ENCODE data around the gene CREM.
"Not testable (repeated sequence)": the region's sequence is repeated elsewhere in the genome, so short reads cannot be mapped to it uniquely, and the experiment has no call there.

The CREM gene

GRCh38 chr10:35126530-35127288 lies at the start of gene CREM:
Gene CREM (plus strand): TSS chr10:35126846. CDS start chr10:35137836, 10,990 bp downstream.
- H3K9me3 ChIP-seq (ENCODE audit: control insufficient read depth, insufficient read depth, low read length): no peaks in the 10 kb centered on the region
- no peaks in the 10 kb centered on the region for H3K4me1 ChIP-seq (ENCODE audit: control insufficient read depth, insufficient read depth, low read length)
- peak within 1 kb of the TSS; percentile 99 for H3K27ac ChIP-seq (ENCODE audit: low read depth, low read length)
- H3K4me3 ChIP-seq (ENCODE audit: low read depth, low read length): peak within 1 kb of the TSS; percentile 85
- H3K27me3 ChIP-seq (ENCODE audit: control insufficient read depth, insufficient read depth, low read length): no peaks in the 10 kb centered on the region
- H3K9ac ChIP-seq (ENCODE audit: low read depth, low read length): peak within 1 kb of the TSS; percentile 90
- no peaks in the 10 kb centered on the region for H3K36me3 ChIP-seq (ENCODE audit: control insufficient read depth, insufficient read depth, low read length)

GRCh38 chr10:35079265-35079664 lies 47.4 kb upstream of the CREM start:
- no peak overlapping the region for H3K9ac ChIP-seq (ENCODE audit: low read depth, low read length)
- no peaks in the 10 kb centered on the region for H3K36me3 ChIP-seq (ENCODE audit: control insufficient read depth, insufficient read depth, low read length)
- no peaks in the 10 kb centered on the region for H3K27me3 ChIP-seq (ENCODE audit: control insufficient read depth, insufficient read depth, low read length)
- H3K4me1 ChIP-seq (ENCODE audit: control insufficient read depth, insufficient read depth, low read length): no peaks in the 10 kb centered on the region
- H3K4me3 ChIP-seq (ENCODE audit: low read depth, low read length): no peak overlapping the region
- no peak overlapping the region for H3K27ac ChIP-seq (ENCODE audit: low read depth, low read length)
- no peaks in the 10 kb centered on the region for H3K9me3 ChIP-seq (ENCODE audit: control insufficient read depth, insufficient read depth, low read length)

- H3K27ac ChIP-seq (ENCODE audit: low read depth, low read length): no peak overlapping the region
- no peaks in the 10 kb centered on the region for H3K36me3 ChIP-seq (ENCODE audit: control insufficient read depth, insufficient read depth, low read length)
- no peaks in the 10 kb centered on the region for H3K4me1 ChIP-seq (ENCODE audit: control insufficient read depth, insufficient read depth, low read length)
- H3K9me3 ChIP-seq (ENCODE audit: control insufficient read depth, insufficient read depth, low read length): no peaks in the 10 kb centered on the region
- no peak overlapping the region for H3K4me3 ChIP-seq (ENCODE audit: low read depth, low read length)
- H3K27me3 ChIP-seq (ENCODE audit: control insufficient read depth, insufficient read depth, low read length): no peaks in the 10 kb centered on the region
- no peak overlapping the region for H3K9ac ChIP-seq (ENCODE audit: low read depth, low read length)
Measured at GRCh38 chr10:35079763-35080162, 46.9 kb upstream of the CREM start.

- not testable (repeated sequence) for H3K27ac ChIP-seq (ENCODE audit: low read depth, low read length); H3K27me3 ChIP-seq (ENCODE audit: control insufficient read depth, insufficient read depth, low read length); H3K36me3 ChIP-seq (ENCODE audit: control insufficient read depth, insufficient read depth, low read length); H3K9me3 ChIP-seq (ENCODE audit: control insufficient read depth, insufficient read depth, low read length); H3K4me3 ChIP-seq (ENCODE audit: low read depth, low read length); H3K9ac ChIP-seq (ENCODE audit: low read depth, low read length); H3K4me1 ChIP-seq (ENCODE audit: control insufficient read depth, insufficient read depth, low read length)
Measured at GRCh38 chr10:35080261-35080660, 46.4 kb upstream of the CREM start.

- no peaks in the 10 kb centered on the region for H3K27me3 ChIP-seq (ENCODE audit: control insufficient read depth, insufficient read depth, low read length)
- no peaks in the 10 kb centered on the region for H3K9me3 ChIP-seq (ENCODE audit: control insufficient read depth, insufficient read depth, low read length)
- H3K27ac ChIP-seq (ENCODE audit: low read depth, low read length): no peak overlapping the region
- H3K4me1 ChIP-seq (ENCODE audit: control insufficient read depth, insufficient read depth, low read length): no peaks in the 10 kb centered on the region
- H3K36me3 ChIP-seq (ENCODE audit: control insufficient read depth, insufficient read depth, low read length): no peaks in the 10 kb centered on the region
- H3K4me3 ChIP-seq (ENCODE audit: low read depth, low read length): no peak overlapping the region
- H3K9ac ChIP-seq (ENCODE audit: low read depth, low read length): no peak overlapping the region
Measured at GRCh38 chr10:35083242-35083641, 43.4 kb upstream of the CREM start.

GRCh38 chr10:35089611-35090161 lies 37.0 kb upstream of the CREM start:
- Histone ChIP-seq H3K4me3 (ENCODE audit: low read depth, low read length) (peak overlapping the region; percentile 96), H3K27ac (ENCODE audit: low read depth, low read length) (peak overlapping the region; percentile 95), H3K9ac (ENCODE audit: low read depth, low read length) (peak overlapping the region; percentile 54), H3K9me3 (ENCODE audit: control insufficient read depth, insufficient read depth, low read length) (no peaks in the 10 kb centered on the region), H3K27me3 (ENCODE audit: control insufficient read depth, insufficient read depth, low read length) (no peaks in the 10 kb centered on the region), H3K36me3 (ENCODE audit: control insufficient read depth, insufficient read depth, low read length) (no peaks in the 10 kb centered on the region), H3K4me1 (ENCODE audit: control insufficient read depth, insufficient read depth, low read length) (0 out of 2 replicates have a peak, but pooled peaks cover 9% of the 10 kb centered on the region)

- Histone ChIP-seq H3K27me3 (ENCODE audit: control insufficient read depth, insufficient read depth, low read length) (no peaks in the 10 kb centered on the region), H3K4me1 (ENCODE audit: control insufficient read depth, insufficient read depth, low read length) (0 out of 2 replicates have a peak, but pooled peaks cover 9% of the 10 kb centered on the region), H3K4me3 (ENCODE audit: low read depth, low read length) (peak within 1 kb of the TSS; percentile 96), H3K36me3 (ENCODE audit: control insufficient read depth, insufficient read depth, low read length) (no peaks in the 10 kb centered on the region), H3K27ac (ENCODE audit: low read depth, low read length) (peak within 1 kb of the TSS; percentile 95), H3K9me3 (ENCODE audit: control insufficient read depth, insufficient read depth, low read length) (no peaks in the 10 kb centered on the region), H3K9ac (ENCODE audit: low read depth, low read length) (peak within 1 kb of the TSS; percentile 70)
Measured at GRCh38 chr10:35090162-35090954, 36.3 kb upstream of the CREM start, which contains the start of gene CUL2. Gene CUL2 (minus strand): TSS chr10:35090341. CDS start chr10:35071317, 19,024 bp downstream.

- H3K9ac ChIP-seq (ENCODE audit: low read depth, low read length): no peak overlapping the region
- H3K27ac ChIP-seq (ENCODE audit: low read depth, low read length): no peak overlapping the region
- H3K9me3 ChIP-seq (ENCODE audit: control insufficient read depth, insufficient read depth, low read length): no peaks in the 10 kb centered on the region
- H3K4me1 ChIP-seq (ENCODE audit: control insufficient read depth, insufficient read depth, low read length): 0 out of 2 replicates have a peak, but pooled peaks cover 9% of the 10 kb centered on the region
- no peaks in the 10 kb centered on the region for H3K36me3 ChIP-seq (ENCODE audit: control insufficient read depth, insufficient read depth, low read length)
- no peaks in the 10 kb centered on the region for H3K27me3 ChIP-seq (ENCODE audit: control insufficient read depth, insufficient read depth, low read length)
- H3K4me3 ChIP-seq (ENCODE audit: low read depth, low read length): no peak overlapping the region
Measured at GRCh38 chr10:35091994-35092790, 34.5 kb upstream of the CREM start.

GRCh38 chr10:35092851-35093250 lies 33.8 kb upstream of the CREM start:
- Histone ChIP-seq H3K27ac (ENCODE audit: low read depth, low read length) (no peak overlapping the region), H3K36me3 (ENCODE audit: control insufficient read depth, insufficient read depth, low read length) (no peaks in the 10 kb centered on the region), H3K4me3 (ENCODE audit: low read depth, low read length) (no peak overlapping the region), H3K9ac (ENCODE audit: low read depth, low read length) (no peak overlapping the region), H3K9me3 (ENCODE audit: control insufficient read depth, insufficient read depth, low read length) (no peaks in the 10 kb centered on the region), H3K4me1 (ENCODE audit: control insufficient read depth, insufficient read depth, low read length) (0 out of 2 replicates have a peak, but pooled peaks cover 9% of the 10 kb centered on the region), H3K27me3 (ENCODE audit: control insufficient read depth, insufficient read depth, low read length) (no peaks in the 10 kb centered on the region)

GRCh38 chr10:35096312-35096711 lies 30.3 kb upstream of the CREM start:
- Histone ChIP-seq H3K36me3 (ENCODE audit: control insufficient read depth, insufficient read depth, low read length) (no peaks in the 10 kb centered on the region), H3K27ac (ENCODE audit: low read depth, low read length) (no peak overlapping the region), H3K4me3 (ENCODE audit: low read depth, low read length) (no peak overlapping the region), H3K9ac (ENCODE audit: low read depth, low read length) (no peak overlapping the region), H3K4me1 (ENCODE audit: control insufficient read depth, insufficient read depth, low read length) (no peaks in the 10 kb centered on the region), H3K9me3 (ENCODE audit: control insufficient read depth, insufficient read depth, low read length) (no peaks in the 10 kb centered on the region), H3K27me3 (ENCODE audit: control insufficient read depth, insufficient read depth, low read length) (no peaks in the 10 kb centered on the region)
